Measurements from ENCODE around the gene SDK1. TPM values are rescaled to one million over a fixed set of nuclear protein-coding genes. Genes with fewer than 3 reads are reported as not detected.

Gene SDK1
- total RNA-seq, 2 experiments from 2014 or later = 0.19 to 0.36 TPM

DNA sequence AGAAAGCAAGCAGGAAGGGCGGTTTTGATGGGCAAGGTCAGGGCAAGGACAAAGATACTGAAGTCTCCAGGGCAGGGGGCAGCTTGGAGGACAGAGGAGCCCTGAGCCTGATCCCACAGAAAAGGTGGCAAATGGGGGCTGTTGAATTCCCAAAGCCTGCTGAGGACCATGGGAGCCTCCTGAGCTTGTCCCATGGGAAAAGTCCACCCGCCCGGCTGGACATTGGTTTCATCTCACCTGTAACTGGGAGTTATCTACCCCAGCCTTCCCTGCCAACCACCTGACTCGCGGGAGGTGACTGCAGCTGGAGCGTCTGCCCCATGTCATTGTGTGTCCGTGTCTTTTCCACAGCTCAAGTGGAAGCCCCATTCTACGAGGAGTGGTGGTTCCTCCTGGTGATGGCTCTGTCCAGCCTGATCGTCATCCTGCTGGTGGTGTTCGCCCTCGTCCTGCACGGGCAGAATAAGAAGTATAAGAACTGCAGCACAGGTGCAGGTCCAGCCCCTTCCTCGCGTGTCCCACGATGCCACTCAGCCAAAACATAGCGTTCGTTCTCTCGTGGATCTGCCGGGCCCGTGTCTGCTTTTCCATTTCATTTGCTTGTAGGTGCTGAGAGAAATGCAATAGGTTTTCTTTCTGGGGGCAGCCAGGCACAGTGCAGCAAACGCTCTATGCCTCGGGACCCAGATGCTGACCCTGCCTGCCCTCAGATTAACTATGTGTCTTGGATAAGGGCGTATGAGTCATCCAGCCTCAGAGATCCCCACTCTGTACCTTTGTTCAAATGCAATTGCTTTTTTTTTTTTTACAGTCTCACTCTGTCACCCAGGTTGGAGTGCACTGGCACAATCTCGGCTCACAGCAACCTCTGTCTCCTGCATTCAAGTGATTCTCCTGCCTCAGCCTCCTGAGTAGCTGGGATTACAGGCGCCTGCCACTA, 936.5 kb downstream of the SDK1 start:
- CTCF ChIA-PET (ENCODE audit: unreplicated experiment) = no interaction called here

DNA sequence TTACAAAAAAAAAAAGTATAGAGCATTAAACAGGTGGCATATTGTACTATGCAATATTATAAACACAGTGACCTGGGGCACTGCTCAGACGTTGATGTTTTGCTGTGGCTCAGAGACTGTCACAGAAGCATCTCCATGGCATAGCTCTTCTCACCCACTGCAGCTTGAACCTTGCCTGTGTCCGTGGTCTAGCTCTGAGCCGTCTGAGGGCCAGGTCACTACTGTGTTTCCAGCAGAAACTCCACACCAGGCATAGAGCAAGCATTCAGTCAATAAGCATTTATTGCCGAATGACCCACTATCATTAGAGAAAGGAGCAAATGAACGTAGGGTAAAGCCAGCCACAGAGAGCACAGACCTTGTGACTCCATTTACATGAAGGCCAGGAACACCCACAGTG, 937.8 kb downstream of the SDK1 start:
- TF ChIP-seq, protein P1, sequence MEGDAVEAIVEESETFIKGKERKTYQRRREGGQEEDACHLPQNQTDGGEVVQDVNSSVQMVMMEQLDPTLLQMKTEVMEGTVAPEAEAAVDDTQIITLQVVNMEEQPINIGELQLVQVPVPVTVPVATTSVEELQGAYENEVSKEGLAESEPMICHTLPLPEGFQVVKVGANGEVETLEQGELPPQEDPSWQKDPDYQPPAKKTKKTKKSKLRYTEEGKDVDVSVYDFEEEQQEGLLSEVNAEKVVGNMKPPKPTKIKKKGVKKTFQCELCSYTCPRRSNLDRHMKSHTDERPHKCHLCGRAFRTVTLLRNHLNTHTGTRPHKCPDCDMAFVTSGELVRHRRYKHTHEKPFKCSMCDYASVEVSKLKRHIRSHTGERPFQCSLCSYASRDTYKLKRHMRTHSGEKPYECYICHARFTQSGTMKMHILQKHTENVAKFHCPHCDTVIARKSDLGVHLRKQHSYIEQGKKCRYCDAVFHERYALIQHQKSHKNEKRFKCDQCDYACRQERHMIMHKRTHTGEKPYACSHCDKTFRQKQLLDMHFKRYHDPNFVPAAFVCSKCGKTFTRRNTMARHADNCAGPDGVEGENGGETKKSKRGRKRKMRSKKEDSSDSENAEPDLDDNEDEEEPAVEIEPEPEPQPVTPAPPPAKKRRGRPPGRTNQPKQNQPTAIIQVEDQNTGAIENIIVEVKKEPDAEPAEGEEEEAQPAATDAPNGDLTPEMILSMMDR (conservative IDR thresholded peaks at IDR 0.05; ENCODE audit: low read length) = no peak
- TF ChIP-seq EZH2phosphoT487 (IDR thresholded peaks at IDR 0.05; ENCODE audit: borderline replicate concordance, low read depth, low read length) = no peak
- H3K27ac ChIP-seq (ENCODE audit: low read depth, low read length, poor library complexity, severe bottlenecking) = no peak overlapping the region
- H3K9me3 ChIP-seq (ENCODE audit: low read length) = no peaks in the 10 kb centered on the region
- DNase-seq (ENCODE audit: low spot score) = no peak
- no peaks in the 10 kb centered on the region for H3K9me2 ChIP-seq (ENCODE audit: insufficient read depth, low read length)
- intact Hi-C loops (cut with micrococcal nuclease; ENCODE audit: unreplicated experiment) = no loop called here
- H3K79me2 ChIP-seq (ENCODE audit: insufficient read depth, low read depth, low read length) = no peaks in the 10 kb centered on the region
- H3K4me3 ChIP-seq (ENCODE audit: low read depth, low read length, poor library complexity, severe bottlenecking) = no peak overlapping the region
- no TSS peak for BruUV-seq (replicated peaks)
- H3K4me1 ChIP-seq (ENCODE audit: insufficient read depth, low read length, poor library complexity, severe bottlenecking) = no peaks in the 10 kb centered on the region
- ChIA-PET CTCF (ENCODE audit: unreplicated experiment) (no interaction called here), POLR2A (no interaction called here)
- H3K36me3 ChIP-seq (ENCODE audit: insufficient read depth, low read length) = no peaks in the 10 kb centered on the region
- no peak overlapping the region for H3K4me2 ChIP-seq (ENCODE audit: low read length)
- no peak overlapping the region for H2AFZ ChIP-seq (ENCODE audit: low read length)
- no peaks in the 10 kb centered on the region for H4K20me1 ChIP-seq (ENCODE audit: insufficient read depth, low read length)

More for the DNA sequence above, 936.5 kb downstream of the SDK1 start:
- no peaks in the 10 kb centered on the region for H4K20me1 ChIP-seq (ENCODE audit: insufficient read depth, low read length)
- no peak overlapping the region for H3K27ac ChIP-seq (ENCODE audit: low read depth, low read length, poor library complexity, severe bottlenecking)
- TF ChIP-seq, protein P1 (conservative IDR thresholded peaks at IDR 0.05; ENCODE audit: low read length) = no peak
- TF ChIP-seq EZH2phosphoT487 (IDR thresholded peaks at IDR 0.05; ENCODE audit: borderline replicate concordance, low read depth, low read length) = no peak
- H3K4me1 ChIP-seq (ENCODE audit: insufficient read depth, low read length, poor library complexity, severe bottlenecking) = no peaks in the 10 kb centered on the region
- no peak overlapping the region for H3K4me2 ChIP-seq (ENCODE audit: low read length)
- DNase-seq (ENCODE audit: low spot score) = no peak
- POLR2A ChIA-PET = interaction anchor here (0.7 kb wide), 1 partner anchor 198 kb away, joined by 5 read pairs; no protein-coding TSS in a partner anchor
- no peaks in the 10 kb centered on the region for H3K36me3 ChIP-seq (ENCODE audit: insufficient read depth, low read length)
- no peak overlapping the region for H2AFZ ChIP-seq (ENCODE audit: low read length)
- H3K4me3 ChIP-seq (ENCODE audit: low read depth, low read length, poor library complexity, severe bottlenecking) = no peak overlapping the region
- intact Hi-C loops (cut with micrococcal nuclease; ENCODE audit: unreplicated experiment) = no loop called here
- no peaks in the 10 kb centered on the region for H3K9me3 ChIP-seq (ENCODE audit: low read length)
- no peaks in the 10 kb centered on the region for H3K79me2 ChIP-seq (ENCODE audit: insufficient read depth, low read depth, low read length)
- no peaks in the 10 kb centered on the region for H3K9me2 ChIP-seq (ENCODE audit: insufficient read depth, low read length)
- BruUV-seq (replicated peaks) = no TSS peak

DNA sequence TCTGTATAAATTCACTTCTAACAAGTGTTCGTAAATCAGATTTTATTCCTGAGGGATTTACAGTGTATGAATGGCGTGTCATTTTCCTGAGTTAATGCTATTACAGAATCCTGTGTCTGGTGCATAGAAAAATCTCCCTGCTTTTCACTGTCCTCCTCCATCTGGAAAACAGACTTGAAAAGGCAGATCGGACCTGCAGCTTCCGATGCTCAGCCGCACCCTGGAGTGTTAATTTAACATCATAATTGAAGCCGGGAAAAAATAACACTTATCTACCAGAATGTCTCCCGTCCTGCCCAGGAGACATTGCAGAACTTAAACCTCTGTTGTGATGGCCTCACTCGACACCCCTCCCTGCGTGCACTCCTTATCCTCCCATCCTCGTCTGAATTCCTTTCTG, 939.0 kb downstream of the SDK1 start:
- Histone ChIP-seq H3K9me2 (ENCODE audit: insufficient read depth, low read length) (no peaks in the 10 kb centered on the region), H3K4me2 (ENCODE audit: low read length) (no peak overlapping the region), H2AFZ (ENCODE audit: low read length) (no peak overlapping the region), H3K4me3 (ENCODE audit: low read depth, low read length, poor library complexity, severe bottlenecking) (no peak overlapping the region), H3K9me3 (ENCODE audit: low read length) (no peaks in the 10 kb centered on the region), H3K36me3 (ENCODE audit: insufficient read depth, low read length) (no peaks in the 10 kb centered on the region), H3K4me1 (ENCODE audit: insufficient read depth, low read length, poor library complexity, severe bottlenecking) (no peaks in the 10 kb centered on the region), H4K20me1 (ENCODE audit: insufficient read depth, low read length) (no peaks in the 10 kb centered on the region), H3K27ac (ENCODE audit: low read depth, low read length, poor library complexity, severe bottlenecking) (no peak overlapping the region), H3K79me2 (ENCODE audit: insufficient read depth, low read depth, low read length) (no peaks in the 10 kb centered on the region)
- intact Hi-C loops (cut with micrococcal nuclease; ENCODE audit: unreplicated experiment) = no loop called here
- ChIA-PET CTCF (ENCODE audit: unreplicated experiment) (no interaction called here), POLR2A (no interaction called here)
- no TSS peak for BruUV-seq (replicated peaks)
- no peak for DNase-seq (ENCODE audit: low spot score)
- TF ChIP-seq, protein P1 (conservative IDR thresholded peaks at IDR 0.05; ENCODE audit: low read length) = no peak
- TF ChIP-seq EZH2phosphoT487 (IDR thresholded peaks at IDR 0.05; ENCODE audit: borderline replicate concordance, low read depth, low read length) = no peak

Measured in OCI-LY7 (cell line).